Cardiac septum (tissue), 1 donor: ENCODE measurements around the gene GPI. TPM values are rescaled to one million over a fixed set of nuclear protein-coding genes. Genes with fewer than 3 reads are reported as not detected.

Experiments
- DNase-seq: peaks from one replicate; pipeline ENCODE4 v3.0.0-alpha.2; 2020; ENCODE audit warnings: low spot score
- intact Hi-C: fragments of 100-400 bp; cut with DNase I; formaldehyde crosslinking; loops from one replicate; pipeline ENCODE4 v1.14.0; 2022
- total RNA-seq: library from RNA; stranded (reverse); fragmentation: NEBNext Ultra II Directional; extraction: Animal tissue kit (Norgen Biotek cat#: 25700); gene quantifications from one replicate; pipeline ENCODE4 v1.2.1, GENCODE V29; 2021
- donor health status: DM: no; HTN: no; CAD: no.

GPI gene
- total RNA-seq, 1 donor from 2014 or later: 512 TPM

- intact Hi-C loops: no loop called here
- no peak for DNase-seq
These were observed 28.2 kb upstream of the GPI start for GRCh38 chr19:34336781-34337271.

- DNase-seq: no peak
- intact Hi-C loops: no loop called here
These were observed 27.3 kb upstream of the GPI start for GRCh38 chr19:34337739-34338138.

- DNase-seq: no peak
- intact Hi-C loops: no loop called here
These were observed 22.9 kb upstream of the GPI start for GRCh38 chr19:34341935-34342680.

DNA sequence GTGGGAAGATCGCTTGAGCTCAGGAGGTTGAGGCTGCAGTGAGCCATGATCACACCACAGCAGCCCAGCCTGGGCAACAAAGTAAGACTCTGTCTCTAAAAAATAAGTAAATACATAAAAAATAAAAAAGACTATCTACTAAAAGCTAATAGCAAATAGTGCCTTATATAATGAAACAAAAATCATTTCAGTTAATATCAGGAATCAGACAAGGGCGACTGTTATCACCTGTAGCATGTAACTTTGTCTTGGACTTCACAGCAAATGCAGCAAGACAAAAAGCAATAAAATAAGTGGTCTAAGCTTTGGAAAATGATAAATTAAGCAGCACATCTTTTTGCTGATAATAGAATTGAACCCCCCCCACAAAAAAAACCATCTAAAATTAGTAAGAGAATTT lies 21.2 kb upstream of the GPI start:
- intact Hi-C loops: no loop called here
- no peak for DNase-seq

DNA sequence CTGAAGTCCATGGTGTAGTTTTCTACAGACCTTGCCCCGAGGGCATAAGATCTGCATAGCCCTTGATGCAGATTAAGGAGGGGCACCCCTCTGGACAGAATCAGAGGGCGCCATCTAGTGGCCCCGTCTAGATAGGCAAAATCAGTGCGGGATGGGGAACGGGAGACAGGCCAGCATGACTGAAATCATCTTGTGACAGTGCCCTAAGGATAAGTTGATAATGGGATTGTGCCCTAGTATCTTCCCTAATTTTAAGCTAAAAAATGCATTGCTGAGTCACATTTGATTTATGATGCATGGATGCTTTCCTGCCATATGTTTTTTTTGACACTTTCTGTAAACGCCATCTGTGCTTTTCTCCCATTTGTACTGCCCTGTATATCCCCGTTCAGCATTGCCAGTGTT lies 19.0 kb upstream of the GPI start:
- intact Hi-C loops: no loop called here
- DNase-seq: no peak

DNA sequence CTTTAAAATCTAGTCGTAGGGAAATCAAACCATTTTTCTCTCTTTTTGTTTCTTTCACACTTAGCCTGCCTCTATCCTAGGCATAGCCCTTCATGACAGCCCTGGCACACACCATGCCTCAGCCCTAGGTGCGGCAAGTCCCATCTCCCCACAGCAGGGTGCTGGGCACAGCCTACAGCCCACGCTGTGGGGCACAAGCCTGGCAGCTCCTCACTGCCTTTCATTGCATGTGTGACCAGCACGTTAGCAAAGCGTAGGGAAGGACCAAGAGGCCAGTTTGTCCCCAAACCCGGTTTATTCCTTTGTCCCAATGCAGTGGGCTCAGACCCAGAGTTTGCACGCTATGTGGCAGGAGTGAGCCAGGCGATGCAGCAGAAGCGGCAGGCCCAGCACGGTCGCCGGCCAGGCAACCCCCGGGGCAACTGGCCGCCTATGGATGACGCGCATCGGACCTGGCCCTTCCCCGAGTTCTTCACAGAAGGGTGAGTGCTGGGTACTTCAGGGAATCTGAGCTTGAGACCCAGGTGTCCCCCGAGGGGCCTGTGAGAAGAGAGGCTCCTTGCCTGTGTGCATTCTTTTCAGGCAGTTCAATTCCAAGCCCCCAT lies 17.3 kb upstream of the GPI start:
- no peak for DNase-seq
- intact Hi-C loops: no loop called here

- intact Hi-C loops: no loop called here
- DNase-seq: no peak
These were observed 16.0 kb upstream of the GPI start for GRCh38 chr19:34348899-34349487.

DNA sequence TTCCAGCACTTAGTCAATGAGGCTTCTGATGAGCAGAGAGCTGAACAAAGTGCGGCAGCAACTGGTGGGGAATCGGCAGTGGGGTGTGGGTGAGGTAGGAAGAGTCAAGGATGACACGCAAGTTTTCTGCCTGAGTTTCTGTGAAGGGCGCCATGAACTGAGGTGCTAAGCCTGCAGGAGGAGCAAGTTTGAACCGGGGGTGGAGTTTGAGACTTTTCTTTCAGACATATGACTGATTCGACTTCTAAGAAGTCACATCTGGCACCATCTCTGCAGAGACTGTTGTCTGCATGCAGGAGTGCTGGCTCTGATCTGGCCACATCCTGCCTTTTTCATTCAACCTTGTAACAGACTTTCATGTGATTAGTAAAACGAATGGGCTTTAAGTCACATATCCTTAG lies 14.8 kb upstream of the GPI start:
- intact Hi-C loops: no loop called here
- DNase-seq: no peak

- DNase-seq: no peak
- intact Hi-C loops: no loop called here
These were observed 13.6 kb upstream of the GPI start for GRCh38 chr19:34351382-34351826.

DNA sequence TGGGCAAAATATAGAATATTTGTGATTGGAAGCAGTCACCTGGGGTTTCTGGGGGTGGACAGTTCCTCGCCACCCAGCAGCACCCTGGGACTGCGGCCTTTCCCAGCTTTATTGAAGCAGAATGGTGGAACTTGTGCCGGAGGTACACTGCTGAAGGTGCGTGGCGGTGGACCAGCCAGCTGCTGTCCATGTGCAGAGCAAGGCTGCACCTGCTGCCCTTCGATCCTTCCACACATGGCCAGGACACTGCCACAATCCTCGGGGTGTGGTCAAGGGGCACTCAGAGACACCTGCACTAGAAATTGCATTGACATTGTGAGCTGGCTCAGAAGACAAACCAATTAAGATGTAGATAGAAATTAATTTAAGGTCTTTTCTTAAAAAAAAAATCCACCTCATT lies 11.4 kb upstream of the GPI start:
- no peak for DNase-seq
- intact Hi-C loops: no loop called here

DNA sequence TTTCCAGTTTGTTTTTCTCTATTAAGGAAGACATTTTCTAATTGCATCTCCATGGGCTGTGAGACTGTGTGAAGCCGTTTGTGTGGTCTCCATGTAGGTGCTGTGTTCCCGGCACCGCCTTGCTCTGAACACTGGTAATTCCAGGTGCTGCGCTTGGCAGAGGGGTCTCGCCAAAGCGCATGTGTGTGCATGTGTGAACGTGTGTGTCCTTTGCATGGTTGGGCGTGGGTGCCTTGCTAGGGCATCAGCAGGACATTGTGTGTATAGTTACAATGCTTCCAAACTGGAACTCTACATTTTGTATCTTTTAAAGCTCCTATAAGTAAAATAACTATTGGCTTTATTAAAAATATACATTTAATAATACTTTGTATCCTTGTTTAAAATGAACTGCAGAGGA lies 9.8 kb upstream of the GPI start:
- no peak for DNase-seq
- intact Hi-C loops: no loop called here

- intact Hi-C loops: no loop called here
- no peak for DNase-seq
These were observed 8.1 kb upstream of the GPI start for GRCh38 chr19:34356875-34357274.

- intact Hi-C loops: no loop called here
- no peak for DNase-seq
These were observed 7.6 kb upstream of the GPI start for GRCh38 chr19:34357431-34357830.

GRCh38 chr19:34359140-34359953 lies 5.6 kb upstream of the GPI start:
- intact Hi-C loops: no loop called here
- peak; percentile 96 for DNase-seq

DNA sequence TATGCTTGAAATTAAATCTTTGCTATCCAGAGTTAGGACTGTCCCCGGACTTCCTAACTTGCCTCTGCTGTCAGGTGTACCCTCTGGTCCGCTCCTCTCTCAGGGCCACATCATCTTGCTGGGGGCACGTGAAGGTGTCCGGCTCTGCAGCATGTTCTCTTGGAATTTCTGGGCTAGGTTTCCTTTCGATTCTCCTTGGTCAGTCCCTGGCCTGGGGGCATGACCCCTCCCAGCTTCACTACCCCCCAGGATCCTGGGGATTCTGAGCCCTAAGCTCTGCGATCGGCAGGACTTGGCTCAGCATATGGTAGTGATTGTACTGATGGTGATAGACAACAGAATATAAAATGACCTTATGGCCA lies 5.1 kb upstream of the GPI start:
- DNase-seq: no peak
- intact Hi-C loops: no loop called here

- DNase-seq: no peak
These were observed 4.6 kb upstream of the GPI start for GRCh38 chr19:34360354-34360909.

DNA sequence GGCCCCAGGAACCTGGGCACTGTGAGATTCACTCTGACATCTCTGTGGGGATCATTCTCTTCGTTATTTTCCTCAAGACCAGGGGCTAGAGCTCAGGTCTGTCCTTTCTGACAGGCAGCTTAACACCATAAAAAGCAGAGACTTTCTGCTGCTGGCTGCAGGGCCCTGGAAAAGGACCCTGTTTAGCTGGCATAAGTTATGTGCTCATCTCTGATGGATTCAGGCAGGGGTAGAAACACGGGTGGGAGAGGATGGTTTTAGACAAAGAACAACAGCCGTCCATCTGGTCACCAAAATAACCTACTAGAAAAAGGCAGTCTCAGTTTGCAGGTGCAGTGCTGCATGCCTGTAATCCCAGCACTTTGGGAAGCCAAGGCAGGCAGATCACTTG lies 2.3 kb upstream of the GPI start:
- intact Hi-C loops: no loop called here
- DNase-seq: no peak

More at GRCh38 chr19:34360354-34360909, 4.6 kb upstream of the GPI start:
- intact Hi-C loops: no loop called here

DNA sequence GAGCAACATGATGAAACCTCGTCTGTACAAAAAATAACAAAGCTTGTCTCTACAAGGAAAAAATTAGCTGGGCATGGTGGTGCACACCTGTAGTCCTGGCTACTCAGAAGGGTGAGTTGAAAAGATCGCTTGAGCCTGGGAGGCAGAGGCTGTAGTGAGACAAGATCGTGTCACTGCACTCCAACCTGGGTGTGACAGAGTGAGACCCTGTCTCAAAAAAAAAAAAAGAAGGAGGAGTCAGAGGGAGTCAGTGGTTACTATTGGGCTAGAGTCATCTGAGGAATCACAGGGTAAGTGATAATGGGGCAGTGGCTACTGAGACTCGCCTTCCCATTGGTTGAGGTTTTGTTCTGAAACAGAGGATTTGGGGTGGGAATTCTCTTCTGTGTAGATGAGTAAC lies 1.9 kb upstream of the GPI start:
- intact Hi-C loops: no loop called here

DNA sequence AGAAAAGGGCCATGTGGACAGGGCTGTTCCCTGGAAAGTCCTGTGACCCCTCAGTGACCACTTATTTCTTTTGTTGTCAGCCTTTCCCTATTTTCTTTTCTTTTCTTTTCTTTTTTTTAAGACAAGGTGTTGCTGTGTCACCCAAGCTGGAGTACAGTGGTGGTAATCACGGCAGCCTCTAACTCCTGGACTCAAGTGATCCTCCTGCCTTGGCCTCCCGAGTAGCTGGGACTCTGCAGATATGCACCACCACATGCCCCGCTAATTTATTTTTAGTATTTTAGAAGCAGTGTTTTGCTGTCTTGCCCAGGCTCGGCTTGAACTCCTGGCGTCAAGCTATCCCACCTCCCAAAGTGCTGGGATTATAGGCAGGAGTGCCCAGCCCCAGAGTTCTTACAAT lies 1.1 kb upstream of the GPI start:
- intact Hi-C loops: loop anchor here (2.0 kb wide), 1 partner anchor 67 kb away; no protein-coding TSS in a partner anchor
- no peak for DNase-seq

More for the DNA sequence above, 1.9 kb upstream of the GPI start:
- no peak for DNase-seq

DNA sequence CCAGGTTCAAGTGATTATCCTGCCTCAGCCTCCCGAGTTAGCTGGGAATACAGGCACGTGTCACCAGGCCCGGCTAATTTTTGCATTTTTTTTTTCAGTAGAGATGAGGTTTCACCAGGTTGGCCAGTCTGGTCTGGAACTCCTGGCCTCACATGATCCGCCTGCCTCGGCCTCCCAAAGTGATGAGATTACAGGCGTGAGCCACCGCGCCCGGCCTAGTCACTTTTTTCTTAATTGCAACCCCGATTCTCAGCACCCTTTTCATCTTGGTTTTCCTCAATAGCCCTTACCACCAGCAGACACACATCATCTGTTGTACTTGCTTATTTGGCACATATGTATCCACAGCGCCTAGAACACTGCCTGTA lies 550 bp upstream of the GPI start:
- no peak for DNase-seq
- intact Hi-C loops: loop anchor here (2.0 kb wide), 1 partner anchor 66 kb away; no protein-coding TSS in a partner anchor
